Aorta (tissue), 5 donors: ENCODE data around the gene SVEP1. TPM values are rescaled to one million over a fixed set of nuclear protein-coding genes. Genes with fewer than 3 reads are reported as not detected.

Source experiments
- ATAC-seq: fragments of 200-7000 bp; cut with Tn5 transposase; one replicate; pipeline ENCODE4 v1.9.1; 2022; ENCODE audit warnings: moderate library complexity; ENCODE audit not compliant: low FRiP score
- DNase-seq, 2 donors: peaks; one replicate each; pipeline ENCODE4 v3.0.0-alpha.2; 2020
- H3K27ac ChIP-seq, 2 donors: one replicate each; pipeline ENCODE4 v1.5.1; 2013; ENCODE audit warnings: low read length in 2 of 2, mild to moderate bottlenecking in 2 of 2, moderate library complexity in 2 of 2, control low read depth in 1 of 2, inconsistent platforms in 1 of 2, low read depth in 1 of 2
- H3K27me3 ChIP-seq, 2 donors: one replicate each; pipeline ENCODE4 v1.6.1; 2013; ENCODE audit warnings: control low read depth in 1 of 2, low read length in 1 of 2, mild to moderate bottlenecking in 1 of 2, moderate library complexity in 1 of 2; ENCODE audit not compliant: insufficient read depth in 2 of 2, control insufficient read depth in 1 of 2
- H3K36me3 ChIP-seq, 2 donors: one replicate each; pipeline ENCODE4 v1.6.1; 2013; ENCODE audit warnings: control low read depth in 1 of 2, low read length in 1 of 2, mild to moderate bottlenecking in 1 of 2; ENCODE audit not compliant: insufficient read depth in 2 of 2, control insufficient read depth in 1 of 2
- H3K4me1 ChIP-seq, 2 donors: one replicate each; pipeline ENCODE4 v1.6.1; 2013; ENCODE audit warnings: low read length in 2 of 2, control low read depth in 1 of 2, mild to moderate bottlenecking in 1 of 2, moderate library complexity in 1 of 2; ENCODE audit not compliant: insufficient read depth in 2 of 2, control insufficient read depth in 1 of 2
- H3K4me3 ChIP-seq, 2 donors: one replicate each; pipeline ENCODE4 v1.5.1; 2013; ENCODE audit warnings: low read length in 2 of 2, control low read depth in 1 of 2, mild to moderate bottlenecking in 1 of 2
- H3K9me3 ChIP-seq: one replicate; pipeline ENCODE4 v1.6.1; 2013; ENCODE audit warnings: mild to moderate bottlenecking, low read length; ENCODE audit not compliant: control insufficient read depth
- WGBS, 2 donors: extraction: QIAGEN DNeasy Blood & Tissue Kit; methylation state at CpG; one replicate each; pipeline ENCODE4 v1.1.7; 2013; 5-methylcytosine and 5-hydroxymethylcytosine counted together
- intact Hi-C, 2 donors: fragments of 100-400 bp; cut with DNase I; formaldehyde crosslinking; loops; one replicate each; pipeline versions ENCODE4 v1.14.2 to v1.15.0; 2022
- polyA plus RNA-seq, 2 donors: library from polyadenylated mRNA; stranded (reverse); fragments of 200-250 nt; gene quantifications; one replicate each; pipeline ENCODE4 v1.2.3, GENCODE V29; 2013
- total RNA-seq, 2 donors: library from RNA; stranded (reverse); fragmentation: NEBNext Ultra II Directional; extraction: Animal tissue kit (Norgen Biotek cat#: 25700); gene quantifications; one replicate each; pipeline ENCODE4 v1.2.1, GENCODE V29; 2021
- donor health status: healthy with polysubstance abuse.
- donor health status: Bipolar disorder and iron deficiency.
- donor health status: DM: no; HTN: no; CAD: no.
- donor health status: DM: no; HTN: no; CAD: no.
- donor health status: DM: yes; HTN: yes; CAD: no.

The SVEP1 gene
- total and polyA plus RNA-seq, 4 donors: 0.63 to 120 (median 38.4) TPM

GRCh38 chr9:110521206-110521605 lies 58.3 kb downstream of the SVEP1 start:
- Histone ChIP-seq H3K36me3 (no peaks in the 10 kb centered on the region), H3K27ac (no peak overlapping the region), H3K27me3 (no peaks in the 10 kb centered on the region), H3K9me3 (no peaks in the 10 kb centered on the region), H3K4me1 (peaks cover 0 to 2% of the 10 kb centered on the region in 2 donors), H3K4me3 (no peak overlapping the region)
- intact Hi-C loops: no loop called here
- no peak for ATAC-seq
- WGBS, 2 donors: 93 to 96% methylated on average over 2 of the region's 2 CpGs
- no peak for DNase-seq

GRCh38 chr9:110520120-110520701 lies 59.3 kb downstream of the SVEP1 start:
- peak; percentile 71 for ATAC-seq
- H3K27me3 ChIP-seq: no peaks in the 10 kb centered on the region
- no peak for DNase-seq
- H3K36me3 ChIP-seq: no peaks in the 10 kb centered on the region
- H3K4me3 ChIP-seq: no peak overlapping the region
- H3K4me1 ChIP-seq: peaks cover 0 to 2% of the 10 kb centered on the region in 2 donors
- no peak overlapping the region for H3K27ac ChIP-seq
- intact Hi-C loops: no loop called here
- H3K9me3 ChIP-seq: no peaks in the 10 kb centered on the region
- 31 to 39% methylated on average over 6 of the region's 6 CpGs for WGBS, 2 donors

DNA sequence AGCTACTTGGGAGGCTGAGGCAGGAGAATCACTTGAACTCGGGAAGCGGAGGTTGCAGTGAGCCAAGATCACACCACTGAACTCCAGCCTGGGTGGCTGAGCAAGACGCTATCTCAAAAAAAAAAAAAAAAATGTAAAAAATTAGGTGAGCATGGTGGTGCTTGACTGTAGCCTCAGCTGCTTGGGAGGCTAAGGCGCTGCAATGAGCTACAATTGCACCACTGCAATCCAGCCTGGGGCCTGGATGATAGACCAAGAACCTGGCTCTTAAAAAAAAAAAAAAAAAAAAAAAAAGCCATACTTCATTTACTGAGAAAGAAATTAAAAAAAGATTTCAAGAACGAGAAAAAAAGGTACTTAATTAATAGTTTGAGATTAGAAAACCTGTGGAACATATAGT lies 62.1 kb downstream of the SVEP1 start:
- Histone ChIP-seq H3K36me3 (no peaks in the 10 kb centered on the region), H3K27me3 (no peaks in the 10 kb centered on the region), H3K27ac (no peak overlapping the region), H3K4me1 (peaks cover 0 to 2% of the 10 kb centered on the region in 2 donors), H3K4me3 (no peak overlapping the region), H3K9me3 (no peaks in the 10 kb centered on the region)
- DNase-seq (peak in 1 of 2 donors; percentile 34), ATAC-seq (no peak)
- 93 to 95% methylated on average over 5 of the region's 5 CpGs for WGBS, 2 donors
- intact Hi-C loops: no loop called here

DNA sequence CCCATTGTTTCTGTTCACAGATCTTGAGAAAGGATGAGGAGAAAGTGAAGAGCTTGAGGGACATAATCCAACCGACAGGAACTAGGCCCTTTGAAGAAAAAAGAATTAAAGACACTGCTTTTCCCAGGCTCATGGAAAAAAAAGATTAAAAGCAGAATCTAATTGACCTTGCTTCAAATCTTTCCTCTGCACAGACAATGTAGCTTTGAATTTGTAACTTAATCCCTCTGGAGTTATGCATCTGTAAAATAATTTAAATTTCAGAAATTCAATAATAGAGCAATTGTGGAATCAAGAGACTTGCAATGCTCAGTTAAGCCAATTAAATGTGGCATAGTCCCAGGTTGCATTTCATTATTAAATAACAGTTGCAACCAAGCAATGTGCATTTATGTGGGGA lies 64.6 kb downstream of the SVEP1 start:
- intact Hi-C loops: no loop called here
- H3K36me3 ChIP-seq: peaks cover 0 to 2% of the 10 kb centered on the region in 2 donors
- ATAC-seq: no peak
- H3K4me1 ChIP-seq: no peaks in the 10 kb centered on the region
- 84 to 85% methylated on average over 1 of the region's 1 CpG for WGBS, 2 donors
- no peak for DNase-seq
- no peak overlapping the region for H3K4me3 ChIP-seq
- no peaks in the 10 kb centered on the region for H3K9me3 ChIP-seq
- H3K27ac ChIP-seq: no peak overlapping the region
- H3K27me3 ChIP-seq: no peaks in the 10 kb centered on the region

DNA sequence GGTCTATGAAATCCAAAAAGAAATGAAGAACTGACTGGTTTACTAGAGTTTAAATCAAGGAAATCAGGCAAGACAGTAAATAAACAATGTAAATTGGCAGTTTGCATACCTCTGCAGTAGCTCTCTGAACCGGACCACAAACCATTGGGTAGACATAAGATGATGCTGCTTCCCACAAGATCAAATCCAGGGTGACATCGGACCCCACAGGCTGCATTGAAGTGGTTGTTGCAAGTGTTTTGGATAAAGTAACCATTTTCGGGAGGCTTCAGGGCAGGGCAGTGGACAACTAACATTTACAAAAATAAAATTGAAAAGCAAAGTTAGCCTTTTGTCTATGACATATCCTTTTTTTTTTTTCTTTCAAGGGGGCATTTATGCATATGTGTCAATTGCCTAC lies 66.7 kb downstream of the SVEP1 start:
- H3K27ac ChIP-seq: no peak overlapping the region
- intact Hi-C loops: no loop called here
- DNase-seq: no peak
- no peaks in the 10 kb centered on the region for H3K9me3 ChIP-seq
- H3K27me3 ChIP-seq: no peaks in the 10 kb centered on the region
- H3K4me3 ChIP-seq: no peak overlapping the region
- H3K4me1 ChIP-seq: no peaks in the 10 kb centered on the region
- WGBS, 2 donors: 87 to 88% methylated on average over 3 of the region's 3 CpGs
- H3K36me3 ChIP-seq: peaks cover 0 to 3% of the 10 kb centered on the region in 2 donors
- ATAC-seq: no peak

DNA sequence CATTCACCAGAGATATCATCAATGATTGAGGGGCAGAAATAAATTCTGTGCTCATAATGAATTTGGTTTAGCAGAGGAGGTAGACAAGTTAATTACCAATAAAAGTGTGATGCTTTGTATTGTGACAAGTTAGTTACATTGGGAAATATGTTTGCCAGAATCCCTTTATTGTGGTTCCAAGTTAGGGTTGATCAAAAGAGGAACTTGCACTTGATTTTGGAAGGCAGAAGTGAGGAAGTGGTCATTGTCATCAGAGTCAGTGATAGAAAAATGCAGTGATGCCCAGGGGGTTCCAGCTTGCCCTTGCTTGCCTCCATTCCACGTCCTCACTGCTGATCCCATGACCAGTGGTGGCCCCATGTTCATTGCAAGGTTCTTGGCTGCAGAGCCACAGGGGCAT lies 69.7 kb downstream of the SVEP1 start:
- peaks cover 0 to 3% of the 10 kb centered on the region in 2 donors for H3K36me3 ChIP-seq
- no peak for DNase-seq
- 90 to 91% methylated on average over 1 of the region's 1 CpG for WGBS, 2 donors
- intact Hi-C loops: no loop called here
- H3K4me3 ChIP-seq: no peak overlapping the region
- H3K9me3 ChIP-seq: no peaks in the 10 kb centered on the region
- ATAC-seq: no peak
- H3K4me1 ChIP-seq: no peaks in the 10 kb centered on the region
- no peaks in the 10 kb centered on the region for H3K27me3 ChIP-seq
- no peak overlapping the region for H3K27ac ChIP-seq

GRCh38 chr9:110502842-110503241 lies 76.7 kb downstream of the SVEP1 start:
- ATAC-seq: no peak
- Histone ChIP-seq H3K27me3 (no peaks in the 10 kb centered on the region), H3K4me1 (no peaks in the 10 kb centered on the region), H3K27ac (no peak overlapping the region), H3K9me3 (no peaks in the 10 kb centered on the region), H3K36me3 (no peaks in the 10 kb centered on the region), H3K4me3 (no peak overlapping the region)
- peak in 1 of 2 donors; percentile 51 for DNase-seq
- intact Hi-C loops: no loop called here
- WGBS, 2 donors: 87 to 88% methylated on average over 3 of the region's 3 CpGs

GRCh38 chr9:110499608-110500007 lies 79.9 kb downstream of the SVEP1 start:
- WGBS, 2 donors: 64 to 96% methylated on average over 1 of the region's 1 CpG
- H3K9me3 ChIP-seq: no peaks in the 10 kb centered on the region

DNA sequence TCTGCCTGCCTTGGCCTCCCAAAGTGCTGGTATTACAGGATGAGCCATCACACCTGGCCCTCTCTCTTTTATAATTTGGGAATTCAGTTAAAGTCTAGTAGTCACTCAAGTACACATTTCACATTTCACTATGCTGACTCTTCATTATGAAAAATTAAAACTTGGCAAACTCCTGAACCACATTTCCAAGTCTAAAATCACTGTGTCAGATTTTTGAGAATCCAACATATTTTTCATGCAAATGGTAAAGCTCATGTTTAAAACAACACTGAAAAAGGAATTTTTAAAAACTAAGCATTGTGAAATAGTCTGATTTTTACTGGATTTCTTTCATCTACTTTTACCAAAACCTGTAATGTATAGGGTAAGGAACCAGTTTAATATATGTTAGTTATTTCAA lies 92.3 kb downstream of the SVEP1 start:
- H3K4me3 ChIP-seq: no peak overlapping the region
- intact Hi-C loops: no loop called here
- ATAC-seq: no peak
- DNase-seq: no peak
- H3K27ac ChIP-seq: no peak overlapping the region
- peaks cover 0 to 5% of the 10 kb centered on the region in 2 donors for H3K36me3 ChIP-seq
- no peaks in the 10 kb centered on the region for H3K27me3 ChIP-seq
- no peaks in the 10 kb centered on the region for H3K4me1 ChIP-seq
- no peaks in the 10 kb centered on the region for H3K9me3 ChIP-seq

More at GRCh38 chr9:110499608-110500007, 79.9 kb downstream of the SVEP1 start:
- no peaks in the 10 kb centered on the region for H3K4me1 ChIP-seq
- H3K27ac ChIP-seq: no peak overlapping the region
- H3K4me3 ChIP-seq: no peak overlapping the region
- H3K36me3 ChIP-seq: no peaks in the 10 kb centered on the region
- no peaks in the 10 kb centered on the region for H3K27me3 ChIP-seq
- intact Hi-C loops: no loop called here
- ATAC-seq (no peak), DNase-seq (no peak)
